HG02938 (cell line): Measurements from ENCODE around the gene COCH.
"Not testable (repeated sequence)": the region's sequence is repeated elsewhere in the genome, so short reads cannot be mapped to it uniquely, and the experiment has no call there.

Experiments used
- ATAC-seq: cut with Tn5 transposase; IDR thresholded peaks from one replicate; pipeline ENCODE4 v1.9.1; 2021; ENCODE audit warnings: mild to moderate bottlenecking, moderate library complexity; ENCODE audit not compliant: unreplicated experiment

COCH gene

DNA sequence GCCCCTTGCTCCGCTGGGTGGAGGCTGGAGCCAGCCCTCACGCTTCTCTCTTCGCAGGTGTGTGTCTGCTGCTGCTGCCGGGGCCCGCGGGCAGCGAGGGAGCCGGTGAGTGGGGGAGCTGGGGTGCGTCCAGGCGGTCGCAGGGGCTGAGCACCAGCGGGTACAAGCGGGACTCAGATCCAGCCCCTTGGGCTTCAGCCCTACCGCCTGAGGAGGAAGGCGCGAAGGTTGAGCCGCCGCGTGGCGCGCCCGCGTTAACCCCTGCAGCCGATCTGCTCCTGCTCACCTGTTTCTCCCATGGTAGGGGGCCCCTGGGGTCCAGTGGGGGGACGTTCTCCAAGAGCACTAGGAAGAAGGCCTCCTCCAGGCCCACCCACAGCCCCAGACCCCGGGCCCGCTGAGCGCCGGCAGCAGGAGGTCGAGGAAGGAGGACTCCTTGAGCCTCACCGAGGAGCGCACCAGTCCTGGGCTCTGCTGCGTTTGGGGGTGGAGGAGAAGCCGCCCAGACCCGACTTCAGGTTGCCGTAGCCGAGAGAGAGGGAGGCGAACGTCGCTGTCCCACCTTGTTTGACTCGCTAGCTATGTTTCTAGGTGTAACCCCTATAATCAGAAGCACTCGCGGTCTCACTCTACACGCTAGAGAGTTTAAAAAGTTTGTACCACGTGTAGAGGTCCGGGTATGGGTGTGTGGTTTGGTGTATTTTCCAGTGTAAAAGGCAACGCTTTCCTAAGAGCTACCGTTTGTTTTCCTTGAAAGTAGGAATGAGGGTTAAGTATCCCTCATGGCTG, 834 bp downstream of the COCH start:
- ATAC-seq, result peak; percentile 28

DNA sequence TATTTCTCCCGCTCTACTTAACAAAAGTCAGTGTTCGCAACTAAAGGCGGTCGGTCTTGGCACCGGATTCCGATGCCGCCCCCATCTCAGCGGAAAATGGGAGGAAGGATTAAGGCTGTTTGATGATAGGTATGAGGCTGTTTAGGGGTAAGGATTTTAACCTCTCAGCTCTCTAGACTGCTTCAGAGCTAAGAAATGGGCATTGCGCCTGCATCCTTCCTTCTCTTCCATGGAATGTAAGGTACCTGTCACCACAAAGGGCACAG, 1.4 kb downstream of the COCH start:
- no peak for ATAC-seq

DNA sequence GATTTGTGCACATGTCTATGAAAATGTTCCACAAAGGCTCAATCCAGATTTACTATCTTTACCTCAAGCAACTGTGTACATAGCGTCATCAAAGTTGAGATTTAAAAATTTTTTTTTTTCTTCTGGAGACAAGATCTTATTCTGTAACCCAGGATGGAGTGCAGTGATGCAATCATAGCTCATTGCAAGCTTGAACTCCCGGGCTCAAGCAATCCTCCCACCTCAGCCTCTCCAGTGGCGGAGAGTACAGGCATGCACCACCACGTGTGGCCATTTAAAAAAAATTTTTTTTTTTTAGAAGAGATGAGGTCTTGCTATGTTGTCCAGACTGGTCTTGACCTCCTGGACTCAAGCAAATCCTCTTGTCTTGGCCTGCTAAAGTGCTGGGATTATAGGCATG, 2.3 kb downstream of the COCH start:
- no peak for ATAC-seq

DNA sequence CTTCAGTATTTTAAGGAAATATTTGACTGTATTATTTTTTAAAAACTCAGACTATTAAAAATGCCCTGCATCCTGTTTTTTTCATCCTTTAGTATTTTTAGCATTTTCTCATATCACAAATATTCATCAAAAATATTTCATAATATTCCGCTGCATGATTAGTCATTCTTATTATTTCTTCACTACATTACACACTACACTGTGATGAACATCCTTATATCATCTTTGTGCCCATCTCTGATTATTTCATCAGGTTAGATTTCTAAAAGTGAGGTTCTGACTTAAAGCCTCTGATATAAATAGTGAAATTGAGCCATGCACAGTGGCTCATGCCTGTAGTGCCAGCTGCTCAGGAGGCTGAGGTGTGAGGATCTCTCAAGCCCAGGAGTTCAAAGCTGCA, 8.1 kb downstream of the COCH start:
- no peak for ATAC-seq

DNA sequence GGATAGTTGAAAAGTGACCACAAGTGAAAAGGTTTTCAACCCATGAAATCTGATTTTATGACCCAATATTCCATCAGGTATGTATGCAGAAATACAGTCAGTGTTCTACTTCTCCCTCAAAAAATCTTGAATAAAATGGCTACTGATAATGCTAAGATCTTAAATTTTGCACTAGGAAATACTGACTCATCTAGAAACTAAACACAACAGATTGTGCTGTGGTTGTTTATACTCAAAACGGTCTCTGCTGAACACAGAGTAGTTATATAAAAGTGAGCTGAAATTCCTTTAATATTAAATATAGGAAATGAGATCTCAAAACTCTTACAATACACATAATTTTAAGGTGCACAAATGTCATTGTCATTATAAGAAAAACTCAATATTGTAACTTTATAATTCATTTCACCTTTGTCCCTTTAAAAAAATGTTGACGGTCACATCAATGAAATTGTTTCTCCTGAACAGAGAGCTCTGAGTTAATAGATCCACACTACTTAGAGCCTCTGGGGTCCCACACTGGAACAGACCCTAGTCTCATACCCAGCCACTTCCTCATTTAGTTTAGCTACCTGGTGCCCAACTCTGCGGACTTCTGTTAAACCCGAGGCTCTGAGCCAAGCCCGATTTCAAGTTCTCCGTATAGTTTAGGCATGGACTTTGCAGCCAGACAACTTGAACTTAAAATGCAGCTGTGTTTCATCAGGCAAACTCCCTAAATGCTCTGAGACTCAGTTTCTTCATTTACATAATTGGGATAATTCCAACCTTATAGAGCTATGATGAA, 9.3 kb downstream of the COCH start:
- no peak for ATAC-seq

DNA sequence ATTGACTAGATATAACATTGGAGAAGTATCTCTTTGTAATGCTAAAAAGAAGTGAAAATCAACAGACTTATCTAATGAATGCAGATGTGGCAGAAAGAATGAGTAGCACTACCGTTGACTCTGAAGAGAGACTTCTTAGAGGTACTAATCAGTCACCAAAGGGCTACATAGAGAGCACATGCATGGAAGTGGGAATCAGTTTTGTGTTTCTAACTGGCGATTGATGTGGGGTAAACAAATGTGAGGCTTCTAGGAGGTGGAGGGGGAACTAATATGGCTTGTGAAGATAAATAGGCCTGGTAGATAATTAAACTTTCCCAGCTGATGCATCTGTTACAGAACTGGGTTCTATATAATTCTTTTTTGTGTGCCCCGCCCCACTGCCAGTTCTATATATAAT, 10.5 kb downstream of the COCH start:
- no peak for ATAC-seq

DNA sequence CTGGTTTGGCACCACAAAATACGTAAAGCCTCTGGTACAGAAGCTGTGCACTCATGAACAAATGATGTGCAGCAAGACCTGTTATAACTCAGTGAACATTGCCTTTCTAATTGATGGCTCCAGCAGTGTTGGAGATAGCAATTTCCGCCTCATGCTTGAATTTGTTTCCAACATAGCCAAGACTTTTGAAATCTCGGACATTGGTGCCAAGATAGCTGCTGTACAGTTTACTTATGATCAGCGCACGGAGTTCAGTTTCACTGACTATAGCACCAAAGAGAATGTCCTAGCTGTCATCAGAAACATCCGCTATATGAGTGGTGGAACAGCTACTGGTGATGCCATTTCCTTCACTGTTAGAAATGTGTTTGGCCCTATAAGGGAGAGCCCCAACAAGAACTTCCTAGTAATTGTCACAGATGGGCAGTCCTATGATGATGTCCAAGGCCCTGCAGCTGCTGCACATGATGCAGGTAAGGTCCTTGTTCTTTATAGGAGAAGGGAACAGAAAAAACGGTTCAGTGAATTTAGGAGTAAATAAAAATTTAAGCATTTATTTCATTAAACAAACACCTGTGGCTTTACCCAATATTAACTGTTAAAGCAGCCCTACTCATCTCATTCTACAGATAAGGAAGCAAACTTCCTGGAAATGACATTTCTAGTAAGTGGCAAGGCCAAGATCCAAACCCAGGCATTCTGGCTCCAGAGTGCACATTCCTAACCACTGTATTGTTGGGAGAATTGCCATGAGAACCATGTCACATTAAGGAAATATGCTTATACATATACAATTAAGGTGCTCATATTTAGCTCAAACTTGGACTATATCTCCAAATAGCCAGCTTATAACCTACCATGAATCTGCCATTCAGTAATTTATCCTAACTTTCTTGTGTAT, 11.7 kb downstream of the COCH start:
- no peak for ATAC-seq

DNA sequence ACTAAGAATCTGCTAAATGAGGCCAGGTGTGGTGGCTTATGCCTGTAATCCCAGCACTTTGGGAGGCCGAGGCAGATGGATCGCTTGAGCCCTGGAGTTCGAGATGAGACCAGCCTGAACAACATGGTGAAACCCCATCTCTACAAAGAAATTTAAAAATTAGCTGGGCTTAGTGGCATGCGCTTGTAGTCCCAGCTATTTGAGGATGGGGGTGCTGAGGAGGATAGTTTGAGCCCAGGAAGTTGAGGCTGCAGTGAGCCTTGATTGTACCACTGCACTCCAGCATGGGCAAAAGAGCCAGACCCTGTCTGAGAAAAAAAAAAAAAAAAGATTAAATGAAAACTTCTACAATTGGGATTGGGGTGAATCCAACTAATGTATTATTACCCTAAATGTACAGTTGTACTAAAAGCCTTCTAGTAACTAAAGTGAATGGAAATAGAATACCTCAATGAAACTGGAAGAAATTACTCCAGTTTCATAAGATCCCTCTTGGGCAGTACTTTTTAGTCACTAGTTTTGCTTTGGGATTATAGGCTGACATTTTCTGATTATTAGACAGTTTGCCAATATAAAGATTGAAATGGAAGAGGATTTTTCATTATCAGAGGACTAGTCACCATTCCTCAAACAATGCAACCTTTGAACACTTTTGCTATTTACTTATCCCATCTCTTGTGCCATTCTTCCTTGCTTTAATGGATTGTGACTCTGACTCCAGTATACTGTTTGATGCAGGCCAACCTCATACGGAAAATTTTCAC, 14.3 kb downstream of the COCH start:
- ATAC-seq, result no peak

DNA sequence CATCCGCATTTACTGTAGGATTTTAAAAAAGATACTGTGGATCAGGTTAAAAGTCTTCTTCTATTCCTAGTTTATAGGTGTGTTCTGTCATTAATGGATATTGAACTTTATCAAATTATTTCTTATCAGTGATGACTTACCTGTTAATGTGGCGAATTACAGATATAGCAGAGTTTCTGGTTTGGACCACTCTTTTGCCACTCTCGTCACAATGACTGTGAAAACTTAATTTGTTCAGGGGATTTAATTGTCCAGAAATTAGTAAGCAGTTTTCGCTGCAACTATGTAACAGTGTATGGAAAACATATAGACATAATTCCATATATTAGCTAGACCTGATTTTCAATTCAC, 14.9 kb downstream of the COCH start:
- no peak for ATAC-seq

DNA sequence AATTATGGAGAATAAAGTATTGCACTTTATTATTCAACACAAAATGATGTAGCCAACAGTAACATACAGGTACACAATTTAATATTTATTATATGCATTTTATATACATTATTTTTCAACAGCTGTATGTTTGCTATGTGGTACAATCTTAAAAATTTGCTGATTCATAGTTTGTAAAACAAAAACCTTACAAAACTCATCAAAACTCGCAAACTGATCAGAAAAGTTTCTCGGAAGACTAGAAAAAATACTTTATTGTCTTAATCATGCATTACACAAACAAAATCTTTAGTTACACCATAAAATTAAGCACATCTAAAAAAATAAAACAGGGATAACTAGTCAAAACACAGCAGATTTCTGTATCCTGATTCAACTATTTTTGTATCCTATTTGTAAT, 19.5 kb downstream of the COCH start:
- ATAC-seq, result no peak

DNA sequence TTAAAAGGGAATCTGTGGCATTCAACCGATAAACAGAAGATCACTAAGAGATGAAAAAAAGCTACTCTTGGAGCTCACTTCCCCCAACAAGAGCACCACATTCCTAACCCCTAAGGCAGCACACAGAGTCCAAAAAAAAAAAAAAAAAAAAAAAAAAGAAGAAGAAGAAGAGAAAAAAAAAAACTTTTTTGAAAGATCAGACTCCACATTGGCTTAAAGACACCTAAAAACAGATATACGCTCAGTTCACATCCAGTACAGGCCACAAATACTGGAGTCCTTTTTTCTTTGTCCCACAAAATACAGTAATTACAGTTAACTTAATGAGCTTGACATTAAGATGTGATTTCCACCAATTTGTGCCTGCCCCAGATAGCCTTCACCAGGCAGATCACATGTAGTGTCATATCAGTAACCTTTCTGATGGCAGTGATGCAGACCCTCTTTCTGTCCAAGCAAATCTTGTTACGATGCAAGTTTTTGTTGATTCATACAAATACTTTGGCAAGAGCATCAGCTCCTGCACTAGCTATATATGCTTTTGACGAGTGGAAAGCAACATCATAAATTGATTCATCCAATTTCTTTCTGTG, 20.7 kb downstream of the COCH start:
- no peak for ATAC-seq

DNA sequence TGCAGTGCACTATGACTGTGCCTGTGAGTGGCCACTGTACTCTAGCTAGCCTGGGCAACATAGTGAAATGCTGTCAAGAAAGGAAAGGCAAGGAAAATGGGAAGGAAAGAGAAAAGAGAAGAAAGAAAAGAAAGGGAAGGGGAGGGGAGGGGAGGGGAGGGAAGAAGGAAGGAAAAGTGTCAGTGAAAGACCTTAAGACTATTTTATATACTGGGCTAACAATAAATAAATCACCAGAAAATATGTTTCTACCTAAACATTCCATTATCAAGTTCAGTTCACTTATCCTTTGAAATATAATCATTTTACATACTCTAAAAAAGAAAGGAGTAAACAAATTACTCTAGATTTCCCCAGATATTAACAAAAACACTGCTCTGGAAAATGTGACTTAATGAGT, 22.1 kb downstream of the COCH start:
- no peak for ATAC-seq

DNA sequence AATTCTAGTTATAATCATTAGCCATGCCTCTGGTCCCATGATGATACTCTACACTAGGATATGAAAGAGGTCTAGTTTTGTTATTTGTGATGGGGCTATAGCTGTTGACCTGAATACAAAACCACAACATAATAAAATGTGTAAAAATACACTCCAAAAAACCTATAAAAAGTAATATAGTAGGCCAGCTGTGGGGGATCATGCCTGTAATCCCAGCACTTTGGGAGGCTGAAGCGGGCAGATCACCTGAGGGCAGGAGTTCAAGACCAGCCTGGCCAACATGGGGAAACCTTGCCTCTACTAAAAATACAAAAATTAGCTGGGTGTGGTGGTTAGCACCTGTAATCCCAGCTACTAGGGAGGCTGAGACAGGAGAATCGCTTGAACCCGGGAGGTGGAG, 22.8 kb downstream of the COCH start:
- ATAC-seq, result not testable (repeated sequence)

DNA sequence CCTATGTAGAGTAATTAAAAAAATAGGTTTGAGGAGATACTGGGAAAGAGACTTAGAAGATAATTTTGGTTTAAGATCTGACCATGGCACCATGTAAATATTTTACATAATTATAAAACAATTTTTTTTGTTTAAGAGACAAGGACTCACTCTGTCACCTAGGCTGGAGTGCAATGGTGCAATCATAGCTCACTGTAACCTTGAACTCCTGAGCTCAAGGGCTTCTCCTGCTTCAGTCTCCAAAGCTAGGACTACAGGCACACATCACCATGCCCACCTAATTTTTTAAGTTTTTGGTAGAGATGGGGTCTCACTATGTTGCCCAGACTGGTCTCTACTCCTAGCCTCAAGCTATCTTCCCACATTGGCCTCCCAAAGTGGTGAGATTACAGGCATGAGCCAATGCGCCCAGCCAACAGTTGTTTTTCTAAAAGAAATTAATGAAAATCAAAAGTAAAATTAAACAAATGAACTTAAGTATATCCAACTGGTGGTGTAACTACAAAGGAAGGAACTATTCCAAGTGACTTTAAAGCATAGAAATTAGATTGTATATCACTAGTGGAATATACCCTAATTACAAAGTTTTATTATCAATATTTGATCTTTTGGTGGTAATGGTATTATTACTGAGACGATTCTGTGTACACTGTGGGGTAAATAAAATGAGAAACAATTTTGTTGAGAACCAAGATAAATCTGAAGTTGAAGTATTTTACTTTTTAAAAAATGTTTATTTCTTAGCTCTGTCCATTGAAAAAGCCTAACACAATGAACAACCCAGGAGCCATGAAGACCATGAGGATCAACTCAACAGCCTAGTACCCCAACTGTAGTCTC, 29.1 kb downstream of the COCH start:
- no peak for ATAC-seq

DNA sequence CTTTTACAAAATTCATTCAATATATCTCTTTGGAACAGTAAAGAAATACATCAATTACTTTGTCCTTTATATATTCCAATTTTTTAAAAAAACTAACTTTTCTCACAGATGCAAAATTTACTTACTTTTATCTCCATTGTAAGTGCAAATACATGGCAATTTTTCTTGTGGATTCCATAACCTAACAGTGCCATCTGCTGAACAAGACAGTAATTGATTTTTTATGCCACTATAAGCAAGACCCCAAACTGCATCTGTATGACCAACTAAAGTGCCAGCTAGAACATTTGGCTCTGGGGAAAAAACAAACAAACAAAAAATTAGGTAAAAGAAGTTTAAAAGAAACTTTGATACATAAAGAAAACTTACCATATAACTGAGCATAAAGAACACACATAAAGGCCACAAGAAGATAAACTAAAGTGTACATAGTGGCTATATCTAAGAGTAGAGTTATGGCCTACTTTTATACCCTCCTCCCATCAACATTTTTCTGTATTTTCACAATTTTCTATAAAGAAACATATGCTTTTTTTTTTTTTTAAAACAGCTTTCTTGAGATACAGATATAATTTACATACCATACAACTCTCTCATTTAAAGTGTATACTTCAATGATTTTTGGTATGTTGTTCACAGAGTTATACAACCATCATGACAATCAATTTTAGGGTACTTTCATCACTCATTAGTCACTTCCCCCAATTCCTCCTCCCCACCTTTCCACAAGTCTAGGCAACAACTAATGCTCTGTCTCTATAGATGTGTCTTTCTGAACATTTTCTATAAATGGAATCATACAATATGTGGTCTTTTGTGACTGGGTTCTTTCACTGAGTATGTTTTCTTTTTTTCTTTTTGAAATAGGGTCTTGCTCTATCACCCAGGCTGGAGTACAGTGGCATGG, 32.6 kb downstream of the COCH start:
- no peak for ATAC-seq

DNA sequence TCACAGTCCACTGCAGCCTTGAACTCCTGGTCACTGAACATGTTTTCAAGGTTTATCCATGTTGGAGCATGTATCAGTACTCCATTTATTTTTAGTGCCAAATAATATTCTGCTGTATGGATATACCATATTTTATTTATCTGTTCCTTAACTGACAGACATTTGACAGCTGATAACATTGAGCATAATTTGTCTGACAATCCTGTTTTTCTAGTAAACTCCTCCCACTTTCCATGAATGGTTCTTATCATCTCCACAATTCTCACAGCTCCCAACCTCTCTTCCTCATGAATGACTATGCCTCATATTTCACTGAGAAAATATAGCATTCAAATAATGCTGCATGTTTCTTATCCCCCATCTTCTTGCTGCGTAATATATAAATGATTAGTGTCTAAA, 33.3 kb downstream of the COCH start:
- ATAC-seq, result no peak

DNA sequence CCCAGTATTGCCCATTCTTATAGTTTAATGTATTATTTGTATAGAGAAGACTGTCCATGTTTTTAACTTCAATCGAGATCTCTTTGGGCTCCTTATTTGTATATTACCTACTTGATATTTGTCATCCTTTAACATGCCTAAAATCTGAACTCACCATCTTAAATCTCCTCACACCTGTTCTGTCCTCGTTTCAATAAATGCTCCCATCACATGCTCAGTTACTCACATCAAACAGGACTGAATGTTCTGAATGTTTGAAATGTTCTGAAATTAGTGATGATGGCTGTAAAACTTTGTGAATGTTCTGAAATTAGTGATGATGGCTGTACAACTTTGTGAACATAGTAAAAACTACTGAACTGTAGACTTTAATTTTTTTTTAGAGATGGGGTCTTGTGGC, 34.5 kb downstream of the COCH start:
- no peak for ATAC-seq

DNA sequence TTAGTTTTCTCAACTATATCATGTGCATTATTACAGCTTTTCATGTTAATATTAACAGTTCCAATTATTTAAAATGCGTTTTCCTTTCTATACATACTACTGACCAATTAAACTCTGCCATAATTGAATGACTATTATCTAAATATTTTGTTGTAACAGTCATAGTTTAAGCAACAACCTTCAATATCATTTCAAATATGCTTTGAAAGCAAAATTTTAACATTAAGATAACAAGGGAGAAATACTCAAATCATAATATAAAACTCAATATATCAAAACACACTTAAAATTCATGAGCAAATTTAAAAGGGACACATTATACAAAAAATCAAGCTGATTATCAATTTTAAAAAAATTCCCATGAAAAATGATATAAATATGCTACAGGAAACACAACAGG, 40.5 kb downstream of the COCH start:
- ATAC-seq, result no peak

DNA sequence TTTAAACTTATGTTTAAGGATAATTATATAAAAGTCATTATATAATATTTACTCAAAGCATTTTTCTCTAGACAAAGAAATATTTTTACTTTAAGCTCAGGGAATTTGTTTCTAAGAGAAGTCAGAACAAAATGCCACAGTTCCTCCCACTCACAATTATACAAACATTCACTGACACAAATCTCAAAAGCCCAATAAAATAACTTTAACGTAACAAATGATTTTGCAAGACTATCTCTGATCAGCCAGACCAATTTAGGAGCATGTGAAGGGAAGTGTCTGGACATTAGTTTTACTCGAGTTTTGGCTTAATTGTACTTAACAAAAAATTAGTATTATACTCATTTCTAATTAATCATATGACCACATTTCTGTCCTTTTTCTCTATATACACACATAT, 41.2 kb downstream of the COCH start:
- ATAC-seq, result no peak
